ENCODE results near the gene CAGE1.
"Not testable (repeated sequence)": the region's sequence is repeated elsewhere in the genome, so short reads cannot be mapped to it uniquely, and the experiment has no call there.

CAGE1 gene

GRCh38 chr6:7334685-7335084 is 54.9 kb downstream of the CAGE1 start:
- no peak for DNase-seq

GRCh38 chr6:7332090-7332745 is 57.3 kb downstream of the CAGE1 start:
- no peak for DNase-seq

DNA sequence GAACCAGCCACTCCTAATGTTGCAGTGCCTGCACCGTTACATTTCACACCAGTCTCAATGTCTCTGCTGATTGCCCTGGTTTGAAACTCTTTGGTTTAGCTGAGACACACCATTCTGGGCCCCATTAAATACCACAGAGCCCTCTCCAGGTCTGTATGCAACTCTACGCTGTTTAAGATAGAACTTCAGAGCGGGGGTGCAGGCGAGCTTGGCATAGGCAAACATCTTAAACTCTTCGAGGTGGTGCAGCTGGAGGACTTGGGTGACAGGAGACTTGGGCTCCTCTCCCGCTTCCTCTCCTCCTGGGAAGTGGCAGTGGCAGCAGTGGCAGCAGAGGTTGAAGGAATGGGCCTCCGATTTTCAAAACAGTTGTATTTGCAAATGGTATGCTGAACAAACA is 58.1 kb downstream of the CAGE1 start:
- DNase-seq, result no peak

- no peak for DNase-seq
These were observed 61.3 kb downstream of the CAGE1 start for GRCh38 chr6:7328243-7328642.

DNA sequence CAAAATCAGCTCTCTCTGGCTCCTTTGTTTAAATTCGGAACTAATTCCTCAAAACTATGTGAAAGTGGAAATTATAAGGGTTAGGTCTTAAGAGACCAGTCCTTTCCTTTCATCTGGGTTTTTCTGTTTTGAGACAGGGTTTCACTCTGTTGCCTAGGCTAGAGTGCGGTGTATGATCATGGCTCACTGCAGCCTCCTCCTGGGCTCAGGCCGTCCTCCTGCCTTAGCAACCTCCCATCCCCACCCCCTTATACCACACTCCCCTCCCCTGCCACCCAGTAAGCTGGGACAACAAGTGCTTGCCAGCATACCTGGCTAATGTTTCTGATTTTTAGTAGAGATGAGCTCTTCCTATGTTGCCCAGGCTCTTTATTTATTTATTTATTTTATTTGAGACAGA is 63.8 kb downstream of the CAGE1 start:
- DNase-seq, result no peak

- no peak for DNase-seq
These were observed 65.0 kb downstream of the CAGE1 start for GRCh38 chr6:7324520-7324919.

DNA sequence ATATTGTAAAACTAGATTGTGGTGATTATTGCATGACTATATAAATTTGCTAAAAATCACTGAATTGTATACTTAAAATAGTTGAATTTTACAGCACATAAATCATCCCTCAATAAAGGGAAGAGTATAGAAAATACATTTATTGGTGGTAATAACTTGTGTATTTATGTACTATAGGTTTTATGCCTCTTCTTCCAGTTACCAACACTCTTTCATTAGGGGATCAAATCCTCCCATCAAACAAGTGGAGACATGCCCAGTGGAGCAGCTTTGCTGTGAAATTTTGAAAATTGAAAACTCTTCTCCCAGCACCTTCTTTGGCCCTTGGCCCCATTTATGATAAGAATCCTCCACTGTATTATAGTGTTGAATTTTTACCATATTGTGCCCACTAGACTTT is 66.5 kb downstream of the CAGE1 start:
- no peak for DNase-seq

DNA sequence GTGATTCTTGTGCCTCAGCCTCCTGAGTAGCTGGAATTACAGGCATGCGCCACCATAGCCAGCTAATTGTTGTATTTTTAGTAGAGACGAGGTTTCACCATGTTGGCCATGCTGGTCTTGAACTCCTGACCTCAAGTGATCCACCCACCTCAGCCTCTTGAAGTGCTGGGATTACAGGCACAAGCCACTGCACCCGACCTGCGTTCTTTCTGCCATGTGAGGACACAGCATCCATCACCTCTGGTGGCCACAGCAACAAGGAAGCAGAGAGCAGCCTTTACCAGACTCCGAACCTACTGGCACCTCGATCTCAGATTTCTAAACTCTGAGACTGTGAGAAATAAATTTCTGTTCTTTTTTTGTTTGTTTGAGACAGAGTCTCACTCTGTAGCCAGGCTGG is 67.7 kb downstream of the CAGE1 start:
- not testable (repeated sequence) for DNase-seq

DNA sequence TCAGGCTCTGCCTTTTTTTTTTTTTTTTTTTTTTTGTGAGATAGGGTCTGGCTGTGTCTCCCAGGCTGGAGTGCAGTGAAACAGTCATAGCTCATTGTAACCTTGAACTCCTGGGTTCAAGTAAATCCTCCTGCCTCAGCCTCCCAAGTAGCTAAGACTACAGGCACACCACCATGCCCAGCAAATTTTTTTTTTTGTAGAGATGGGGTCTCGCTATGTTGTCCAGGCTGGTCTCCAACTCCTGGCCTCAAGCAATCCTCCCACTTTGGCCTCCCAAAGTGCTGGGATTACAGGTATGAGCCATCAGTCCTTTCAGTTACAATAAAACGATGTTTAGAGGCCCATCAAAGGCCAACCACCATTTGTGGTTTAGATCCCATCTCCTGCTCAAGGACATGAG is 70.1 kb downstream of the CAGE1 start:
- not testable (repeated sequence) for DNase-seq

DNA sequence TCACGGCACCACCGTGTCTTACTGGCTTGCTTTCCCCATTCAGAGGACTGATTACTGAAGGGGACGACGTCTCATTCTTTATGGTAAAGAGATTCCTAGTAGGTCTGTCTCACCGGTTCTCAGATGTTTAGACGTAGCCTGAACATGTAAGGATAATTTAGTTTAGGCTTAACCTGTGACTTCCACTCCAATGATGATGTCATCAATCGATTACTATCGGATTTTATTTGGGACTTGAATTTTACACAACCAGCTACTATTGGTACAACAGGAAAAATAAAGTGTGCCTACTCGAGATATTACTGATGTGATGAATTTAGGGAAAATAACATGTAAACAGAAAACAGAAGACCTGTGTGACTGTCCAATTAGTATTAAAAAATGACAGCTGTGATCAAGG is 72.0 kb downstream of the CAGE1 start:
- no peak for DNase-seq

DNA sequence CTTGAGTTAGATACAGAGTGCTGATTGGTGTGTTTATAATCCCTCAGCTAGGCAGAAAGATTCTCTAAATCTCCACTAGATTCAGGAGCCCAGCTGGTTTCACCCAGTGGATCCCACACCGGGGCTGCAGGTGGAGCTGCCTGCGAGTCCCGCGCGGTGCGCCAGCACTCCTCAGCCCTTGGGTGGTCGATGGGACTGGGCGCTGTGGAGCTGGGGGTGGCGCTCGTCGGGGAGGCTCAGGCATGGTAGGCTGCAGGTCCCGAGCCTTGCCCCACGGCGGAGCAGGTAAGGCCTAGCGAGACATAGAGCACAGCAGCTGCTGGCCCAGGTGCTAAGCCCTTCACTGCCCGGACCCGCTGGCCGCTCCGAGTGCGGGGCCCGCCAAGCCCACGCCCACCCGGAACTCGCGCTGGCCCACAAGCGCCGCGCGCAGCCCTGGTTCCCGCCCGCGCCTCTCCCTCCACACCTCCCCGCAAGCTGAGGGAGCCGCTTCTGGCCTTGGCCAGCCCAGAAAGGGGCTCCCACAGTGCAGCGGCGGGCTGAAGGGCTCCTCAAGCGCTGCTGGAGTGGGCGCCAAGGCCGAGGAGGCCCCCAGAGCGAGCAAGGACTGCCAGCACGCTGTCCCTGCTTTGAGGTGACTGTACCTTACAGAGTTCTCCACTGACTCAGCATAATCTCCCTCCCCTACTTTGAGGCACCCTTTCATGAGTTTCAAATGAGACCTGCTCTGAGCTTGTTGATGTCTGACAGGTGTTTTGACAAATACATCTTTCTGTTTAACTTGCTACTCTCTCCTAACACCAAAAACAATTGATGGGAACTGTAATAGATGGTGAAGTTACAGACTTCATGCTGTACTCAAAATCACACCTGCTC is 72.6 kb downstream of the CAGE1 start:
- DNase-seq, result no peak

GRCh38 chr6:7315948-7316365 is 73.6 kb downstream of the CAGE1 start:
- DNase-seq, result no peak

DNA sequence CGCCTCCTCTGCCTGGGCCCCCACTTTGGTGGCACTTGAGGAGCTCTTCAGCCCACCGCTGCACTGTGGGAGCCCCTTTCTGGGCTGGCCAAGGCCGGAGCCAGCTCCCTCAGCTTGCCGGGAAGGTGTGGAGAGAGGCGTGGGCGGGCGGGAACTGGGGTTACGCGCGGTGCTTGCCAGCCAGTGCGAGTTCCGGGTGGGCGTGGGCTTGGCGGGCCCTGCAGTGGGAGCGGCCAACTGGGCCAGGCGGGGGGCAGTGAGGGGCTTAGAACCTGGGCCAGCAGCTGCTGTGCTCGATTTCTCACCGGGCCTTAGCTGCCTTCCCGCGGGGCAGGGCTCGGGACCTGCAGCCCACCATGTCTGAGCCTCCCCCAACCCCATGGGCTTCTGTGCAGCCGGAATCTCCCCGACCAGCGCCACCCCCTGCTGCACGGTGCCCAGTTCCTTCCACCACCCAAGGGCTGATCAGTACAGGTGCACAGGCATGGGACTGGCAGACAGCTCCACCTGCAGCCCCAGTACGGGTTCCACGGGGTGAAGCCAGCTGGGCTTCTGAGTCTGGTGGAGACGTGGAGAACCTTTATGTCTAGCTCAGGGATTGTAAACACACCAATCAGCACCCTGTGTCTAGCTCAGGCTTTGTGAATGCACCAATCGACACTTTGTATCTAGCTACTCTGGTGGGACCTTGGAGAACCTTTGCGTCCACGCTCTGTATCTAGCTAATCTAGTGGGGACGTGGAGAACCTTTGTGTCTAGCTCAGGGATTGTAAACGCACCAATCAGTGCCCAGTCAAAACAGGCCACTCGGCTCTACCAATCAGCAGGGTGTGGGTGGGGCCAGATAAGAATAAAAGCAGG is 74.2 kb downstream of the CAGE1 start:
- not testable (repeated sequence) for DNase-seq

GRCh38 chr6:7314414-7314813 is 75.1 kb downstream of the CAGE1 start:
- DNase-seq, result no peak

DNA sequence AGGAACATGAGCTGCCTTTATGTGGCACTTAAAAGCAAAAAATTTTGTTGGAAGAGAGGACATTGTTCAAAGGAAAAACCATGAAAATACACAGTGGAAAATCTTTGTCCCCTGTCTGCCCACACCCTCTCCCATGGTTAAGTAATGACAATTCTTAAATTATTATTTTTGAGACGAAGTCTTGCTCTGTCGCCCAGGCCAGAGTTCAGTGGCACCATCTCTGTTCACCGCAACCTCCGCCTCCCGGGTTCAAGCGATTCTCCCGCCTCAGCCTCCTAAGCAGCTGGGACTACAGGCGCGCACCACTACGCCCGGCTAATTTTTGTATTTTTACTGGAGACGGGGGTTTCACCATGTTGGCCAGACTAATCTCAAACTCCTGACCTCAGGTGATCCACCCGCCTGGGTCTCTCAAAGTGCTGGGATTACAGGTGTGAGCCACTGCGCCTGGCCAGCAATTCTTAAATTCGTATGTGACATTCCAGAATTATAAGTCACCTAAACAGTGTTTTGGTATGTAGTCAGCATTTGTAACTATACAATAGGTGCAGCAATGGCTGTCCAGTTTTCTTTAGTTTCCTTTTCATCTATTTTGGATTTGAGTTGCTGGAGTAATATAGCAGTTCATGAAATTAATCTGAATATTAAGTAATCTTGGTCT is 75.9 kb downstream of the CAGE1 start:
- no peak for DNase-seq

- peak; percentile 84 for DNase-seq
These were observed 76.7 kb downstream of the CAGE1 start, which contains the start of gene SSR1 for GRCh38 chr6:7312616-7313504. Gene SSR1 (minus strand): TSS chr6:7313199. CDS start chr6:7313120, 79 bp downstream.

- DNase-seq, result no peak
These were observed 77.5 kb downstream of the CAGE1 start for GRCh38 chr6:7311917-7312615.

DNA sequence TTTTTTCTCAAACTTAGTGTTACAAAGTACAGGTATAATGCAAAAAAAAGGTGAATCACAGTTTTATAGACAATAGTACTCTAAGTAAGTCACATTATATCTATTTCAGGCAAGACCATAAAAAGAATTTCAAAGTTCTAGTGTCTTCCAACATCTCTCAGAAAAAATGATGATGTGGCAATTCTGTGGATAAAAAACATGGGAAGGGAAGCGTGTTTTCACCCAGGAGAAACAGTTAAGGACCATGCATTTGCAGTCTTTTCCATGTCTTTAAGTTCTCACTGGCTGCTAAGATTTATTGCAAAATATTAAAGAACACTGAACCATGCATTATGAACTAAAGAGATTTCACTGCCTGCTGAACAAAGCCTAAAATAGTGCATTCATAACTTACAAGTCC is 78.4 kb downstream of the CAGE1 start:
- DNase-seq, result no peak

GRCh38 chr6:7309050-7309449 is 80.5 kb downstream of the CAGE1 start:
- no peak for DNase-seq

DNA sequence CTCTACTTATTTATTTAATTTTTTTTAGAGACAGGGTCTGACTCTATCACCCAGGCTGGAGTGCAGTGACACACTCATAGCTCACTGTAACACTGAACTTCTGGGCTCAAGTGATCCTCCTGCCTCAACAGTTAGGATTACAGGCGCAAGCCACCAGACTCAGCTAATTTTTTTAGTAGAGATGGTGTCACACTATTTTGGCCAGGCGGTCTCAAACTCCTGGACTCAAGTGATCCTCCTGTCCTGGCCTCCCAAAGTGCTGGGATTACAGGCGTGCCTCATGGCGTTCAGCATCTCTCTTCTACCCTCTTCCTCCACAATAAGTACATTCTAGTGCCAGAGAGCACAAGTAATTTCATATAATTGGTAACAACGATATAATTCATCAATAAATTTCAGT is 82.0 kb downstream of the CAGE1 start:
- DNase-seq, result no peak

DNA sequence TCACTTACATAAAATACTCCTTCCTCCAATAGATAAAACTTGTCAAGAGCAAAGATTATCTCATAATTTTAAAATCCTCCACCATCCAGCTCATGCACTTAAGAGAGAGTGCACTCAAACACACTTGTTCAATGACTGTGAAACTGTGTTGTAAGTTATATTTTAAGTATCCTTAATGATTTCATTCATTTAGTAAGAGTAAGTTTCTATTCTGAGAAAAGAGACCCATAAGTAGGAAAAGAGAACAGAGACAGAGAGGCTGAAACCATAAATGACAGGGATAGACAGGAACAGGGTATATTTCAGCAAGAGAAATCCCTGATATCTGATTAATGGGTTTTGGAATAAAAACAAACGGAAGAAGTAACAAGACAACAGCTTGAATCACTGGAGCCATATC is 84.7 kb downstream of the CAGE1 start:
- DNase-seq, result no peak

All from NCI-H2107 (cell line).